ENCODE results near the gene GMPR2. TPM values are rescaled to one million over a fixed set of nuclear protein-coding genes. Genes with fewer than 3 reads are reported as not detected.

GMPR2 gene
- total and polyA plus RNA-seq, 2 of the 4 experiments (the other 2 are of a cell fraction) = 63.7 to 92.5 TPM

DNA sequence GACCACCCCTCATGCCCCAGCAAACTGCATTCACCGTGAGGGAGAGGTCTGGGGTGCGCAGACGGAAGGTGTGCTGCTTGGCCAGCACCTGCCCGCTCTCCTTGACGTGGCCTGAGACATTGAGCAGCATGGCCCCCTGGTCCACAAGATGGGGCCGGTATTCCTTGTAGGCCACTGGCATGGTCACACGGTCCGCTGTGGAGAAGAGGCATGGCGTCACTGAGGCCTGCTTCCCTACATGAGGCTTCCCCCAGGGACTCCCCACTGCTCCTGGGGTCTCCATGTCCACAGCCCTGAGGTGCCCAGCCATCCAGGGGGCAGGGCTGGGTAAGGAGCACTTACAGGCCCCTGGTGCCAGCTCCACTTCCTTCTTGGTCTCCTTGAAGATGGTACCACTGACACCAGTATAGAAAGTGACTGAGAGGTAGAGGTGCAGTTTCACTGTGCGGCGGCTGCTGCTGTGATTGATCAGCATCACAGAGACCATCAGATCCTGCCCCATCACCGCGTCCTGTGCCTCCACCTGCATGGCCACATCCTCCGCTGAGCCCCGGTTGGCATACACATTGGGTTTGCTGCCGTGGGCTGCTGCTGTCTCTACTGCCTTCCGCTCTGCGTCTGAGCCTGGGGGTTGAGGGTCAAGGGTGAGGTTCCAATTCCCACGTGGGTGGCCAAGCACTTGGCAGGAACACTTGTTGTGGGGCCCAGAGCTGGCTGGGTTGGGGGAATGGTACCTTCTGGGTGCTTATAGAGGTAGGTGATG lies 22.1 kb downstream of the GMPR2 start:
- DNase-seq (no peak), ATAC-seq (ENCODE audit: low read depth) (no peak)
- BruUV-seq (replicated peaks) = no TSS peak
- CTCF ChIA-PET = no interaction called here
- H3K9ac ChIP-seq (ENCODE audit: low read depth, low read length) = no peak overlapping the region
- H2BK5ac ChIP-seq (ENCODE audit: low read depth, low read length, poor library complexity, severe bottlenecking) = no peak overlapping the region
- no peak overlapping the region for H2BK20ac ChIP-seq (ENCODE audit: low read depth, low read length)
- no peak overlapping the region for H3K27ac ChIP-seq (ENCODE audit: insufficient read depth, low read length)
- no peak overlapping the region for H2AK5ac ChIP-seq (ENCODE audit: low read depth, low read length)
- in situ Hi-C loops (cut with MboI; ENCODE audit: low sequenced_read_pairs) (no loop called here), dilution Hi-C loops (cut with HindIII; ENCODE audit: low sequenced_read_pairs, unreplicated experiment) (no loop called here), intact Hi-C loops (cut with micrococcal nuclease) (no loop called here)
- no peaks in the 10 kb centered on the region for H4K20me1 ChIP-seq (ENCODE audit: insufficient read depth, low read length)
- peaks cover 40% of the 10 kb centered on the region for H3K9me1 ChIP-seq (ENCODE audit: insufficient read depth, low read length)
- POLR2A ChIA-PET (ENCODE audit: unreplicated experiment) = no interaction called here
- no peaks in the 10 kb centered on the region for H3K9me3 ChIP-seq (ENCODE audit: control insufficient read depth, insufficient read depth, low read length)
- H3K4me1 ChIP-seq (ENCODE audit: control insufficient read depth, insufficient read depth, low read length) = peaks cover 22% of the 10 kb centered on the region
- no peak overlapping the region for H3K4ac ChIP-seq (ENCODE audit: low read depth, low read length)
- peaks cover 2% of the 10 kb centered on the region; the same call in 1 of the 2 replicates for H3K36me3 ChIP-seq (ENCODE audit: control insufficient read depth, insufficient read depth, low read length)
- TF ChIP-seq, protein P1, sequence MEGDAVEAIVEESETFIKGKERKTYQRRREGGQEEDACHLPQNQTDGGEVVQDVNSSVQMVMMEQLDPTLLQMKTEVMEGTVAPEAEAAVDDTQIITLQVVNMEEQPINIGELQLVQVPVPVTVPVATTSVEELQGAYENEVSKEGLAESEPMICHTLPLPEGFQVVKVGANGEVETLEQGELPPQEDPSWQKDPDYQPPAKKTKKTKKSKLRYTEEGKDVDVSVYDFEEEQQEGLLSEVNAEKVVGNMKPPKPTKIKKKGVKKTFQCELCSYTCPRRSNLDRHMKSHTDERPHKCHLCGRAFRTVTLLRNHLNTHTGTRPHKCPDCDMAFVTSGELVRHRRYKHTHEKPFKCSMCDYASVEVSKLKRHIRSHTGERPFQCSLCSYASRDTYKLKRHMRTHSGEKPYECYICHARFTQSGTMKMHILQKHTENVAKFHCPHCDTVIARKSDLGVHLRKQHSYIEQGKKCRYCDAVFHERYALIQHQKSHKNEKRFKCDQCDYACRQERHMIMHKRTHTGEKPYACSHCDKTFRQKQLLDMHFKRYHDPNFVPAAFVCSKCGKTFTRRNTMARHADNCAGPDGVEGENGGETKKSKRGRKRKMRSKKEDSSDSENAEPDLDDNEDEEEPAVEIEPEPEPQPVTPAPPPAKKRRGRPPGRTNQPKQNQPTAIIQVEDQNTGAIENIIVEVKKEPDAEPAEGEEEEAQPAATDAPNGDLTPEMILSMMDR (conservative IDR thresholded peaks at IDR 0.05; ENCODE audit: low read depth, low read length) = no peak
- TF ChIP-seq MXI1 (IDR thresholded peaks at IDR 0.05; ENCODE audit: borderline replicate concordance, low read depth, low read length) (no peak), CEBPB (IDR thresholded peaks at IDR 0.05; ENCODE audit: low read depth, low read length) (no peak), POLR2A (IDR thresholded peaks at IDR 0.05; ENCODE audit: low read depth, low read length) (no peak), FOS (IDR thresholded peaks at IDR 0.05; ENCODE audit: low read depth, low read length) (no peak), BHLHE40 (IDR thresholded peaks at IDR 0.05; ENCODE audit: low read depth, low read length) (no peak), MAFK (IDR thresholded peaks at IDR 0.05; ENCODE audit: low read depth, low read length) (no peak)
- TF ChIP-seq, protein P2, sequence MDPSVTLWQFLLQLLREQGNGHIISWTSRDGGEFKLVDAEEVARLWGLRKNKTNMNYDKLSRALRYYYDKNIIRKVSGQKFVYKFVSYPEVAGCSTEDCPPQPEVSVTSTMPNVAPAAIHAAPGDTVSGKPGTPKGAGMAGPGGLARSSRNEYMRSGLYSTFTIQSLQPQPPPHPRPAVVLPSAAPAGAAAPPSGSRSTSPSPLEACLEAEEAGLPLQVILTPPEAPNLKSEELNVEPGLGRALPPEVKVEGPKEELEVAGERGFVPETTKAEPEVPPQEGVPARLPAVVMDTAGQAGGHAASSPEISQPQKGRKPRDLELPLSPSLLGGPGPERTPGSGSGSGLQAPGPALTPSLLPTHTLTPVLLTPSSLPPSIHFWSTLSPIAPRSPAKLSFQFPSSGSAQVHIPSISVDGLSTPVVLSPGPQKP (IDR thresholded peaks at IDR 0.05; ENCODE audit: borderline replicate concordance, low read depth, low read length) = no peak
- H3K14ac ChIP-seq (replicated peaks; ENCODE audit: low read depth, low read length) = no peak overlapping the region
- H3K18ac ChIP-seq (ENCODE audit: low read depth, low read length) = no peak overlapping the region
- H2AK9ac ChIP-seq (replicated peaks; ENCODE audit: low read depth, low read length, poor library complexity) = no peak overlapping the region
- no peak overlapping the region for H4K8ac ChIP-seq (ENCODE audit: low read depth in 2 of 2, low read length in 2 of 2)
- no peak overlapping the region for H3K4me2 ChIP-seq (ENCODE audit: low read depth, low read length)
- no peak overlapping the region for H4K5ac ChIP-seq (ENCODE audit: low read depth, low read length)
- no peak overlapping the region for H2BK15ac ChIP-seq (ENCODE audit: low read depth, low read length)
- no peak overlapping the region for H4K91ac ChIP-seq (ENCODE audit: insufficient read depth, low read depth, low read length)
- H3K27me3 ChIP-seq (ENCODE audit: control insufficient read depth, insufficient read depth, low read length) = no peaks in the 10 kb centered on the region
- no peak overlapping the region for H2AFZ ChIP-seq (replicated peaks; ENCODE audit: low read length, poor library complexity)
- H2BK120ac ChIP-seq (ENCODE audit: low read depth, low read length) = no peak overlapping the region
- peaks cover 0 to 2% of the 10 kb centered on the region in 2 experiments; a peak in 1 of 4 replicates for H3K79me1 ChIP-seq (ENCODE audit: low read depth in 1 of 2, low read length in 2 of 2)
- no peak overlapping the region for H3K23ac ChIP-seq (ENCODE audit: low read depth, low read length)
- H3K56ac ChIP-seq (ENCODE audit: extremely low read depth, insufficient read depth, low read length) = no peak overlapping the region
- 96% methylated on average over 14 of the region's 19 CpGs; no CpG with 5 or more reads in 1 of the 2 experiments for WGBS, 2 experiments (ENCODE audit: extremely low coverage in 2 of 2, insufficient read length in 1 of 2)
- H3K4me3 ChIP-seq (ENCODE audit: insufficient read depth, low read depth, low read length) = no peak overlapping the region

Measured in IMR-90 (cell line).